Measurements from ENCODE around the gene WRNIP1. TPM values are rescaled to one million over a fixed set of nuclear protein-coding genes. Genes with fewer than 3 reads are reported as not detected.

WRNIP1 gene
- total RNA-seq, 4 donors from 2014 or later = 72.3 to 94.7 (median 87.0) TPM

- no peak overlapping the region for H3K4me3 ChIP-seq (ENCODE audit: low read depth, poor library complexity, severe bottlenecking)
- TF ChIP-seq POLR2A (IDR thresholded peaks at IDR 0.05) = no peak
- TF ChIP-seq, protein P1, sequence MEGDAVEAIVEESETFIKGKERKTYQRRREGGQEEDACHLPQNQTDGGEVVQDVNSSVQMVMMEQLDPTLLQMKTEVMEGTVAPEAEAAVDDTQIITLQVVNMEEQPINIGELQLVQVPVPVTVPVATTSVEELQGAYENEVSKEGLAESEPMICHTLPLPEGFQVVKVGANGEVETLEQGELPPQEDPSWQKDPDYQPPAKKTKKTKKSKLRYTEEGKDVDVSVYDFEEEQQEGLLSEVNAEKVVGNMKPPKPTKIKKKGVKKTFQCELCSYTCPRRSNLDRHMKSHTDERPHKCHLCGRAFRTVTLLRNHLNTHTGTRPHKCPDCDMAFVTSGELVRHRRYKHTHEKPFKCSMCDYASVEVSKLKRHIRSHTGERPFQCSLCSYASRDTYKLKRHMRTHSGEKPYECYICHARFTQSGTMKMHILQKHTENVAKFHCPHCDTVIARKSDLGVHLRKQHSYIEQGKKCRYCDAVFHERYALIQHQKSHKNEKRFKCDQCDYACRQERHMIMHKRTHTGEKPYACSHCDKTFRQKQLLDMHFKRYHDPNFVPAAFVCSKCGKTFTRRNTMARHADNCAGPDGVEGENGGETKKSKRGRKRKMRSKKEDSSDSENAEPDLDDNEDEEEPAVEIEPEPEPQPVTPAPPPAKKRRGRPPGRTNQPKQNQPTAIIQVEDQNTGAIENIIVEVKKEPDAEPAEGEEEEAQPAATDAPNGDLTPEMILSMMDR (IDR thresholded peaks at IDR 0.05) = no peak
- intact Hi-C loops (cut with DNase I; ENCODE audit: low total_unique reads) = no loop called here
- no peak for DNase-seq (ENCODE audit: low spot score in 2 of 2)
Observed at GRCh38 chr6:2753743-2754142, 11.4 kb upstream of the WRNIP1 start.

GRCh38 chr6:2754393-2754792 is 10.8 kb upstream of the WRNIP1 start:
- 50 to 73% methylated on average over 3 of the region's 3 CpGs for WGBS, 2 donors
- DNase-seq (ENCODE audit: low spot score in 2 of 2) = no peak
- no peak overlapping the region for H3K4me3 ChIP-seq (ENCODE audit: low read depth, poor library complexity, severe bottlenecking)
- intact Hi-C loops (cut with DNase I; ENCODE audit: low total_unique reads) = no loop called here
- TF ChIP-seq POLR2A (IDR thresholded peaks at IDR 0.05) = no peak
- TF ChIP-seq, protein P1 (IDR thresholded peaks at IDR 0.05) = no peak

GRCh38 chr6:2754911-2755310 is 10.3 kb upstream of the WRNIP1 start:
- WGBS, 2 donors = 89 to 90% methylated on average over 1 of the region's 1 CpG
- intact Hi-C loops (cut with DNase I; ENCODE audit: low total_unique reads) = no loop called here
- TF ChIP-seq, protein P1 (IDR thresholded peaks at IDR 0.05) = no peak
- no peak for TF ChIP-seq POLR2A (IDR thresholded peaks at IDR 0.05)
- H3K4me3 ChIP-seq (ENCODE audit: low read depth, poor library complexity, severe bottlenecking) = no peak overlapping the region
- no peak for DNase-seq (ENCODE audit: low spot score in 2 of 2)

GRCh38 chr6:2755456-2755855 is 9.7 kb upstream of the WRNIP1 start:
- DNase-seq (ENCODE audit: low spot score in 2 of 2) = no peak
- TF ChIP-seq, protein P1 (IDR thresholded peaks at IDR 0.05) = no peak
- TF ChIP-seq POLR2A (IDR thresholded peaks at IDR 0.05) = no peak
- intact Hi-C loops (cut with DNase I; ENCODE audit: low total_unique reads) = no loop called here
- WGBS, 2 donors = 84 to 94% methylated on average over 3 of the region's 3 CpGs
- no peak overlapping the region for H3K4me3 ChIP-seq (ENCODE audit: low read depth, poor library complexity, severe bottlenecking)

DNA sequence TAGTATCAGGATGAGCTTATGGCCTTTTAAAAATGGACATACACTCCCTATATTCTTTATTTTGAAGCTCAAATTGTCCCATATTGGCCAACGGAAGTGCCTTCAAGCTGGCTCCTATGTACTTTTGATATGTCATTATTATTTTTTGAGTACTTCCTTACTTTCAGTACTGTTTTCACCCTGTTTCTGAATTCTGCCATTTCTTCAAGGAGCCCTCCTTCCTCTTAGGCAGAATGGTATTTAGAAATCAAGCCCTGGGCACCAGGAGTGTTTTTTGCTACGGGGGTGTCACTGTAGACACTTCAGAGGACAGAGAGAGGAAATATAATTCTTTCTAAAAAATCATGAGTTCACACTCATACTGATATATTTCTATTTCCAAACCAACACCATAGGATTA is 9.0 kb upstream of the WRNIP1 start:
- TF ChIP-seq, protein P1 (IDR thresholded peaks at IDR 0.05) = no peak
- TF ChIP-seq POLR2A (IDR thresholded peaks at IDR 0.05) = no peak
- 81 to 90% methylated on average over 2 of the region's 2 CpGs for WGBS, 2 donors
- H3K4me3 ChIP-seq (ENCODE audit: low read depth, poor library complexity, severe bottlenecking) = no peak overlapping the region
- DNase-seq (ENCODE audit: low spot score in 2 of 2) = no peak
- intact Hi-C loops (cut with DNase I; ENCODE audit: low total_unique reads) = no loop called here

GRCh38 chr6:2756687-2757224 is 8.4 kb upstream of the WRNIP1 start:
- intact Hi-C loops (cut with DNase I; ENCODE audit: low total_unique reads) = no loop called here
- WGBS, 2 donors = 83 to 88% methylated on average over 3 of the region's 3 CpGs
- TF ChIP-seq POLR2A (IDR thresholded peaks at IDR 0.05) = no peak
- TF ChIP-seq, protein P1 (IDR thresholded peaks at IDR 0.05) = no peak
- no peak overlapping the region for H3K4me3 ChIP-seq (ENCODE audit: low read depth, poor library complexity, severe bottlenecking)
- DNase-seq (ENCODE audit: low spot score in 2 of 2) = no peak
